ENCODE results near the gene DDO.

Gene DDO

GRCh38 chr6:110456694-110457093, 41.3 kb upstream of the DDO start:
- H3K27ac Mint-ChIP-seq = no peak overlapping the region
- TF ChIP-seq CTCF (IDR thresholded peaks at IDR 0.05) = no peak
- no peaks in the 10 kb centered on the region for H3K36me3 Mint-ChIP-seq (ENCODE audit: low read depth)
- peaks cover 25% of the 10 kb centered on the region for H3K9me3 Mint-ChIP-seq
- H3K27me3 Mint-ChIP-seq (ENCODE audit: low read depth, poor library complexity) = peaks cover 4% of the 10 kb centered on the region
- no peak for DNase-seq
- peaks cover 4% of the 10 kb centered on the region for H3K4me1 Mint-ChIP-seq
- no peak overlapping the region for H3K4me3 Mint-ChIP-seq

- Mint-ChIP-seq H3K9me3 (no peaks in the 10 kb centered on the region), H3K4me1 (peaks cover 4% of the 10 kb centered on the region), H3K27ac (no peak overlapping the region), H3K27me3 (ENCODE audit: low read depth, poor library complexity) (no peaks in the 10 kb centered on the region), H3K4me3 (no peak overlapping the region), H3K36me3 (ENCODE audit: low read depth) (no peaks in the 10 kb centered on the region)
- TF ChIP-seq CTCF (IDR thresholded peaks at IDR 0.05) = no peak
- no peak for DNase-seq
These were observed 34.1 kb upstream of the DDO start for GRCh38 chr6:110449541-110449895.

GRCh38 chr6:110448846-110449540, 33.6 kb upstream of the DDO start:
- no peak overlapping the region for H3K4me3 Mint-ChIP-seq
- H3K27ac Mint-ChIP-seq = no peak overlapping the region
- H3K27me3 Mint-ChIP-seq (ENCODE audit: low read depth, poor library complexity) = no peaks in the 10 kb centered on the region
- TF ChIP-seq CTCF (IDR thresholded peaks at IDR 0.05) = no peak
- no peaks in the 10 kb centered on the region for H3K9me3 Mint-ChIP-seq
- peaks cover 2% of the 10 kb centered on the region for H3K4me1 Mint-ChIP-seq
- H3K36me3 Mint-ChIP-seq (ENCODE audit: low read depth) = no peaks in the 10 kb centered on the region
- DNase-seq = no peak

GRCh38 chr6:110447761-110448160, 32.4 kb upstream of the DDO start:
- Mint-ChIP-seq H3K27ac (no peak overlapping the region), H3K9me3 (no peaks in the 10 kb centered on the region), H3K27me3 (ENCODE audit: low read depth, poor library complexity) (no peaks in the 10 kb centered on the region), H3K4me3 (no peak overlapping the region), H3K4me1 (no peaks in the 10 kb centered on the region), H3K36me3 (ENCODE audit: low read depth) (no peaks in the 10 kb centered on the region)
- no peak for DNase-seq
- no peak for TF ChIP-seq CTCF (IDR thresholded peaks at IDR 0.05)

- DNase-seq = no peak
- no peaks in the 10 kb centered on the region for H3K36me3 Mint-ChIP-seq (ENCODE audit: low read depth)
- H3K9me3 Mint-ChIP-seq = no peaks in the 10 kb centered on the region
- peaks cover 3% of the 10 kb centered on the region for H3K27me3 Mint-ChIP-seq (ENCODE audit: low read depth, poor library complexity)
- no peak overlapping the region for H3K27ac Mint-ChIP-seq
- no peaks in the 10 kb centered on the region for H3K4me1 Mint-ChIP-seq
- TF ChIP-seq CTCF (IDR thresholded peaks at IDR 0.05) = no peak
- H3K4me3 Mint-ChIP-seq = no peak overlapping the region
These were observed 31.0 kb upstream of the DDO start for GRCh38 chr6:110446405-110446804.

- DNase-seq = no peak
- Mint-ChIP-seq H3K36me3 (ENCODE audit: low read depth) (no peaks in the 10 kb centered on the region), H3K4me3 (no peak overlapping the region), H3K27ac (no peak overlapping the region), H3K27me3 (ENCODE audit: low read depth, poor library complexity) (peaks cover 8% of the 10 kb centered on the region), H3K9me3 (peaks cover 6% of the 10 kb centered on the region), H3K4me1 (no peaks in the 10 kb centered on the region)
- TF ChIP-seq CTCF (IDR thresholded peaks at IDR 0.05) = no peak
These were observed 24.7 kb upstream of the DDO start for GRCh38 chr6:110440026-110440425.

Data from nephron progenitor cell (in vitro differentiated cells).